Left renal pelvis (tissue), 4 donors: ENCODE measurements around the gene NALCN. TPM values are rescaled to one million over a fixed set of nuclear protein-coding genes. Genes with fewer than 3 reads are reported as not detected.

Source experiments
- DNase-seq, 4 donors: peaks; one replicate each; pipeline ENCODE4 v3.0.0-alpha.2; 2013; ENCODE audit warnings: low read depth in 4 of 4, low spot score in 3 of 4
- polyA plus RNA-seq, 4 donors: library from polyadenylated mRNA; unstranded; fragments of 120-200 nt; gene quantifications; one replicate each; pipeline ENCODE4 v1.2.1, GENCODE V29; 2013; ENCODE audit not compliant: insufficient read length in 4 of 4

Gene NALCN
- polyA plus RNA-seq = 1 to 10 TPM; 1.2 to 2.2 (median 1.5) TPM

DNA sequence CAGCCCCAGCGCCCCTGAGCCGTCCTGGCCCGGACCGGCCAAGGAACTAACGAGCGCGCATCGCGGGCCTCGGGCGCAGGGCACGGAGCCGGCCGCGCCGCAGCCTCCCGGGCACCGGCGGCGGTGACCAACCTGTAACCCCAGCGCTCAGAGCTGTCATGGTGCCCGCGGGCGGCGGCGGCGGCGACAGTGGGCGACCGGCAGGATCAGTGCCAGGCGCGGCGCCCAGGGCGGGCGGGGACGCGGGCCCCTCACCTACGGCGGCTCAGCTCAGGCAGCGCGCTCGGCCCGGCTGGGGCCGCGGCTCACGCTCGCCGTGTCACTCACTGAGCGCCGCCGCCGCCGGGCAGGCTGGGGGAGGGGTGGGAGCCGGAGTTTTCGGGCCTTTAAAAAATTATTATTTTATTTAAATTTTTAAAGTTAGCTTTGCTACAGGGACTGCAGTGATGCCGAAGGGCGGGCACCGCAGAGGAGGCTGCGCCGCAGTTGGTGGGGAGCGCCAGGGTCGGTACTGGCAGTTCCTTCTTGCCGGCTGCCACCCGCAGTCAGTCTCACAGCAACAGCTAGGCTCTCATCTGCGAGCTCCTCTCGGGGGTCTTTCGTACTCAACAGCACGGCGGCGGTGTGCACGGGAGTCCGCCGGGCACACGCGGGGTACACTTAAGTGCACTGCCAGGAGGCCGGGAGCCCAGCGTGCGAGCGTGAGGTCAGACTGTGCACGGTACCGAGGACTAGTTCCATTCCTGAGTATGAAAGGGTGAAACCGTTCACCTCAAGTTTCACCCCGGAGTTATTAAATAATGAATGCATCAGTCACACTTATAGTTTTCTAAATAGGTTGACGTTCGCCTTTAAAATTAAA lies at the start of gene NALCN:
Gene NALCN (minus strand): TSS at position 328 of the 862 bp plus-strand sequence. CDS start 17,382 bp downstream, outside the sequence.
- DNase-seq = peak in 2 of 4 donors; percentile 5 to 6

GRCh38 chr13:101465877-101466276 lies 49.6 kb upstream of the NALCN start:
- no peak for DNase-seq

- DNase-seq = no peak
These were observed 40.9 kb upstream of the NALCN start for GRCh38 chr13:101457176-101457575.

- DNase-seq = no peak
These were observed 39.6 kb upstream of the NALCN start for GRCh38 chr13:101455863-101456262.

DNA sequence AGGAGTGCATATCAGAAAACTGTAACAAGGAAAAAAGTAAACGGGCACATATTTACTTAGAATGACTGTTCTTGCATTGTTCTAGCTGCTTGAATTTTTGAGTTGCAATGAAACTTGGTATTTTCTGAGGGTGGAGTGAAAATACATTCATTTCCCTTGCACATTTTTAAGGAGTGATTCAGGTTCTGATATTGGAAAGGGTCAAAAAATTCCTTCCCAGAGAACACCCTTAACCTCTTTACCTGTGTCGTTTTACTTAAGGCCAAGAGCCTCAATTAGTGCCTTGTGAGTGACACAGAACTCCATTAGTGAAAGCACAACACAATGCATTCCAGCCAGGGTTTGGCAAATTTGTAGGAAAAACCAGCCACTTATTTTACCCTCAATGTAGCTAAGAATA lies 38.5 kb upstream of the NALCN start:
- no peak for DNase-seq

DNA sequence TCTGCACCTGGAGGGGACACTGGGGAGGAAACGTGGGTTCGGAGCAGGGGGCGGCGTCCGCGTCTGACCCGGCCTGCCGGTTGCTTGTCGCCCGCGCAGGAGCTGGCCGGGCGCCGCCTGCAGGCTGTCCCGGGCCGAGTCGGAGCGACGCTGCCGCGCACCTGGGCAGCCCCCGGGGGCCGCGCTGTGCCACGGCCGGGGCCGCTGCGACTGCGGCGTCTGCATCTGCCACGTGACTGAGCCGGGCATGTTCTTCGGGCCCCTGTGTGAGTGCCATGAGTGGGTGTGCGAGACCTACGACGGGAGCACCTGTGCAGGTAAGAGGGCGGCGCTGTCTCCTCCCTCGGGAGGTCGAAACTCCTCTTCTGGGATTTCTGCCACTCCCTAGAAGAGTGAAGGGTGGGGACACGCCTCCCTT lies 37.5 kb upstream of the NALCN start:
- no peak for DNase-seq

DNA sequence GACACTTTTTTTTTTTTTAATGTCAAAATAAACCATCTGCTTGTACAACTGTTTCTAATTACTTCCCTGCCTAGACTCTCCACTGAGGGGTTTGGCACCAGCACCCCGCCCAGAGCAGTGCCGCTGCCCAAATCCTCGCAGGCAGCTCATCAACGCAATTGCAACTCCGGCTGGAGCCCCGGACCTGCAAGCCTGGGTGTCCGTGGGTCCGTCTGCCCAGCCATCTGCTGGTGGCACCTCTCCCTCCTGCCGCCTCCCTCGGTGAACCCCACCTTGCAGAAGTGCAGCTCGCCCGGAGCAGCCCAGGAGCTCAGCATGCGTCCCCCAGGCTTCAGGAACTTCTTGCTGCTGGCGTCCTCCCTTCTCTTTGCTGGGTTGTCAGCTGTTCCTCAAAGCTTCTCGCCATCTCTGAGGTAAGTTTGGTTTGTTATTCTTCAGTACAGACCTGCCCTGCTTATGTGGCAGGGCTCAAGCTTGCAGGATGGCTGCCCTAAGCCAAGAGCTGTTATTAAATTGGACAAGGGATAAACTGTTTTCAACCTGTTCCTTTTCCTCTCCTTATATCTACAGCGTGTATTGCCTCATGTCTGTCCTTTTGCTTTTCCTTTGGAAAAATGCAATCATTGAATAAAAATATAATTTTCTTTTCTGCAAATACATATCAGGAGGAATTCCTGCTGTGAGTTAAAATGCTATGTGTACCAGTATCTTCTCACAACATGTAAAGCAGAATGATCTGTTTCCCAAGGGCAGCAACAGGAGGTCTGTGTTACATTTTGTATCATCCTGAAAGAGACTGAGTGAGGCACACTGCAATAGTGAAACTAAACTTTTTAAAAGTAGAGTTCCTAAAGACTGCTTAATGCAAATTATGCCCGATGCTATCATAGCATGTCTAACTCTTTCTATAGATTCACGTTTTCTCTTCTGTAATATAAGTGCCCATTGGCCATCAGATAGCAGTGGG lies 36.5 kb upstream of the NALCN start, which contains the start of gene ITGBL1:
Gene ITGBL1 (plus strand): TSS at position 157 of the 967 bp plus-strand sequence. CDS start 159 bp downstream, at position 316.
- no peak for DNase-seq

DNA sequence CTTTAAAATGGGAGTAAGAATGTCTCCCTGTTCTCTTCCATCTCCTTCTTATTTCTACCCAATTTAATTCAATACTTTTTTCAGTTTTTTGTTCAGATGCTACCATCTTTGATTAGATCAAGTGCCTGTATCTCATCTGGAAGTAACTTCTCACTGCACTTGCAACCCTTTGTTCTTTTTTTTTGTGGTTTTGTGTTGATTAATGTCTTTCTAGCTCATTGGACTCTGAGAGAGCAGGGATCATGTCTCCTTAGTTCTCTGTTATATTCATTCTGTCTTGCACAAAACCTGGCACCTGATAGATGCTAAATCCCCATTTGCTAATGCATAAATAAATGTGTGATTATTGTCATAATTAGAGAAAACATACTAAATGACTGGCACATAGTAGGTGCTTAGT lies 35.3 kb upstream of the NALCN start:
- no peak for DNase-seq

GRCh38 chr13:101450749-101451130 lies 34.4 kb upstream of the NALCN start:
- no peak for DNase-seq

GRCh38 chr13:101449790-101450748 lies 33.8 kb upstream of the NALCN start:
- DNase-seq = no peak

DNA sequence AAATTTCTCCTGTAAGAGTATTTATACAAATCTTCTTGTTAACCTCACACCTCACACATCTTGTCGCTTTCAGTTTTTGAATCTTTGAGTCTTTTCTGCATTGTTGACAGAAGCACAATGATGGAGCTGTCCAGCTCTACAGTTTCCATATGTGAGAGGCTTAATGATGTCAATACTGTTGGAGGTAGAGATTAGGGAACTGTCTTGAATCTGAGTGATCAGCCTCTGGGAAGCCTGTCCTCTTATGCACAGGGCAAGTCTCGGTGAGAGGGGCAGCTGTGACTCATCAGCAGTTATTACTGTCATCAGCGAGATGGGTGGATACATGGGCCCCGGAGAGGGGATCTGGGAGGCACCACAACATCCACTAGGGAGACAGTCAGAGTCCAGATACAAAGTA lies 31.5 kb upstream of the NALCN start:
- DNase-seq = no peak

GRCh38 chr13:101434486-101434885 lies 18.2 kb upstream of the NALCN start:
- DNase-seq = no peak

- DNase-seq = no peak
These were observed 17.6 kb upstream of the NALCN start for GRCh38 chr13:101433895-101434294.

- no peak for DNase-seq
These were observed 13.4 kb upstream of the NALCN start for GRCh38 chr13:101429733-101430132.

DNA sequence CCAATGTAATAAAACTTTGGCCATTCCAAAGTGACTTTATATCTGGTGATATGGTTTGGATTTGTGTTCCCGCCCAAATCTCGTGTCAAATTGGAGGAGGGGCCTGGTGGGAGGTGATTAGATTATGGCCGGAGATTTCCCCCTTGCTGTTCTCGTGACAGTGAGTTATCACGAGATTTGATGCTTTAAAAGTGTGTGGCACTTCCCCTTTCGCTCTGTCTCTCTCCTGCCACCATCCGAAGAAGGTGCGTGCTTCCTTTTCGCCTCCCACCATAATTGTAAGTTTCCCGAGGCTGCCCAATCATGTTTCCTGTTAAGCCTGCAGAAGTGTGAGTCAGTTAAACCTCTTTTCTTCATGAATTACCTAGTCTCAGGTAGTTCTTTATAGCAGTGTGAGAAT lies 9.3 kb upstream of the NALCN start:
- no peak for DNase-seq

- no peak for DNase-seq
These were observed 8.8 kb upstream of the NALCN start for GRCh38 chr13:101425156-101425471.

DNA sequence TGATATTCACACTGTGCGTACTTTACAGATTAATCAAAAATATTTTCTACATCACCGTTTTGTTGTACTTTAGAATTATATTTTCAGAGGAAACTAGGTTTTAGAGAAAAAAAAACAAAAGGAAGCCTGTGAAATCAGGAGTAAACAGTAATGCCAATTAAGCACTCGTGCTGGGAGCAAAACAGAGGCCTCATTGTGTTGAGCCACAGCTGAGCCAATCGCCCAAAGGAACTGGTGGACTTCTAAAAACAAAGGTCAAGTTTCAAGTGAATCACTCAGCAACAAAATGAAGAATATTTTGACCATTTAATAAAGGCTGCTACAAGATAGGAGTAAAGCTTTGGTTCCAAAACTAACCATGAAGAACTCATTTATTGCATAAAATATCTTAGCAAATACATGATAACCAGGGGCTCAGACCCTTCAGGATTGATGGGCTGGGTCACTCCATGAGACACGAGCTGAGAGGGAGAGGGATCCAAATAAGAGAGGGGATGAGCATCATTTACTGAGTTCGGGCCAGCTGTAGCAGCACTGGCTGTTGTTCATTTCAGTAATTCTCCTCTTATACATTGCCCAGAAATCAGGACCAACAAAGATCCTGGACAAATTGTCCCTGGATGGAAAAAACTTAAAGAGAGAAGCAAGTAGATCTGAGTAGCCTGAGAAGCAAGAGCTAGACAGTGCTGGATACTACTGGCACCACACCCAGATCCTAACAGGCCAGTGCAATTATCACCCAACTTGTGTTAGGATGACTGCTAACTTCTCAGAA lies 8.3 kb upstream of the NALCN start:
- DNase-seq = no peak

GRCh38 chr13:101423872-101424271 lies 7.6 kb upstream of the NALCN start:
- DNase-seq = no peak

DNA sequence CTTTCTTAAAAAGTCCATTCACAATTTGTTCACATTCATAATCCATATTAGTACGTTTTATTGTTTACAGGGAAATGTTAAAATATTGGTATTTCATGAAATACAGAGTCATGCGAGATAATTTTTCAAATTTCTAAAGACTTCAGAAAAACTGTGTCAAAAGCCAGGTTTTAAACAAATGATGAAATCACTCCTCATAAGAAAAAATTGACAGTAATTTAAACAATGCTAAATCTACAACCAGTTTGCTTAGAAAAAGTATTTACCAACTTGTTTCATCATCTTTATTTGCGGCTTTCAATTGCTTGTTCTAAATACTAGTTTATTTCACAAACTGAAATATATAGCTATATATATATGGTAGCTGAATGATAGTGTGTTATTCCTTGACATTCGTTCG lies 1.2 kb upstream of the NALCN start:
- no peak for DNase-seq

DNA sequence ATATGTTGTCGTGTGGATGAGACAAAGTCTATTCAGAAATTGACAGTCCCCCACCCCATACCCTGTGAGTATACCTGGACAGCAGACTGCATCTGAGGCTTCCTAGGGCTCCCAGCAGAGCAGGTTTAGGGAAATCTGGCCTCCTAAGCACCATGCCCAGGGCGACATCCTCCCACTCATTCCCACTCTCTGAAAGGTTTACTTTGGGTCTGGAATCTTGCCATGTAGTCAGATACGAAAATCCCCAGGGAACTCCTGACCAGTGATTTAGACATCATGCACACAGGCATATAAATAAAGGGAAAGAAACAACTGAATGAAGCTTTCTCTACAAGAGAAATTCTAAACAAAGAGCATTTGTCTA lies 717 bp upstream of the NALCN start:
- DNase-seq = peak in 1 of 4 donors; percentile 12
